IPS-18a (cell line): ENCODE results near the gene EHMT1.
A peak's percentile ranks its signal among the peaks of the same experiment; 100 is the strongest.

Source experiments
- H3K27ac ChIP-seq: one replicate; pipeline ENCODE4 v1.5.1; 2013; ENCODE audit warnings: low read length
- H3K27me3 ChIP-seq: one replicate; pipeline ENCODE4 v1.6.1; 2013; ENCODE audit warnings: mild to moderate bottlenecking, low read length; ENCODE audit not compliant: control insufficient read depth, insufficient read depth
- H3K36me3 ChIP-seq: one replicate; pipeline ENCODE4 v1.6.1; 2013; ENCODE audit warnings: low read depth, low read length; ENCODE audit not compliant: control insufficient read depth
- H3K4me1 ChIP-seq: one replicate; pipeline ENCODE4 v1.6.1; 2013; ENCODE audit warnings: low read depth, low read length; ENCODE audit not compliant: control insufficient read depth
- H3K4me3 ChIP-seq: one replicate; pipeline ENCODE4 v1.5.1; 2013; ENCODE audit warnings: low read length
- H3K9ac ChIP-seq: one replicate; pipeline ENCODE4 v1.6.1; 2013; ENCODE audit warnings: mild to moderate bottlenecking, low read length, moderate library complexity
- H3K9me3 ChIP-seq: one replicate; pipeline ENCODE4 v1.6.1; 2013; ENCODE audit warnings: low read depth, low read length; ENCODE audit not compliant: control insufficient read depth

Gene EHMT1

DNA sequence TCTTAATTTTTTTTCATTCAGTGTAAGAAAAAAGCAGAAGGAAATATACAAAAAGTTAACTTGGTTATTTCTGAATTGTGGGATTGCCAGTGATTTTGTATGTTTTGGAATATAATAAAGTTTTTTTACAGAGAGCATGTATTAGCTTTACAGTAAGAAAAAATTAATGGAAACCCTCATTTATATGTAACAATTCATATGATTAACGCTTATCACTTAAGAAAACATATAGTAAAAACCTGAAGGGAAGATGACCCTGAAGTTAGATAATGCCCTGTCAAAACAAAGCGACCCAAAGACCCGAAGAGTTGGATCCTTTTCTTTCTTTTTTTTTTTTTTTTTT lies 52.4 kb downstream of the EHMT1 start:
- Histone ChIP-seq H3K4me1 (peaks cover 53% of the 10 kb centered on the region), H3K27me3 (no peaks in the 10 kb centered on the region), H3K27ac (no peak overlapping the region)

DNA sequence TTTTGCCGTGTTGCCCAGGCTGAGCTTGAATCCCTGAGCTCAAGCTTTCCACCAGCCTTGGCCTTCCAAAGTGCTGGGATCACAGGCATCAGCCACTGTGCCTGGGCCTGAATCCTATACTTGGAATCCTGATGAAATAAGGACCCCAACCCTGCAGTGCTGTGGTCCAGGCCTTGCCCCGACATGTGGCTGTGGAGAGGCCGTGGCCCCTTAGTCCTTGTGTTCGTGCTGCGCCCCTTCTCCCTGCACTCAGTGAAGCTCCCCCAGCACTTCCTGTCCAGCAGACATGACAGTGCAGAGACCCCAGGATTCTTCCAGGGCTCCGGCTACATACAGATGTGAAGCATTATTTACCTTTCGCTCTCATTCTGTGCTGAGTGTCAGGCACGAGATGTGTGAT lies 52.9 kb downstream of the EHMT1 start:
- no peak overlapping the region for H3K9ac ChIP-seq
- H3K4me1 ChIP-seq: peaks cover 48% of the 10 kb centered on the region
- H3K27me3 ChIP-seq: no peaks in the 10 kb centered on the region
- no peak overlapping the region for H3K4me3 ChIP-seq
- no peak overlapping the region for H3K27ac ChIP-seq
- H3K36me3 ChIP-seq: no peaks in the 10 kb centered on the region
- H3K9me3 ChIP-seq: no peaks in the 10 kb centered on the region

More for the DNA sequence above, 52.4 kb downstream of the EHMT1 start:
- Histone ChIP-seq H3K9ac (no peak overlapping the region), H3K9me3 (no peaks in the 10 kb centered on the region), H3K36me3 (no peaks in the 10 kb centered on the region), H3K4me3 (no peak overlapping the region)

DNA sequence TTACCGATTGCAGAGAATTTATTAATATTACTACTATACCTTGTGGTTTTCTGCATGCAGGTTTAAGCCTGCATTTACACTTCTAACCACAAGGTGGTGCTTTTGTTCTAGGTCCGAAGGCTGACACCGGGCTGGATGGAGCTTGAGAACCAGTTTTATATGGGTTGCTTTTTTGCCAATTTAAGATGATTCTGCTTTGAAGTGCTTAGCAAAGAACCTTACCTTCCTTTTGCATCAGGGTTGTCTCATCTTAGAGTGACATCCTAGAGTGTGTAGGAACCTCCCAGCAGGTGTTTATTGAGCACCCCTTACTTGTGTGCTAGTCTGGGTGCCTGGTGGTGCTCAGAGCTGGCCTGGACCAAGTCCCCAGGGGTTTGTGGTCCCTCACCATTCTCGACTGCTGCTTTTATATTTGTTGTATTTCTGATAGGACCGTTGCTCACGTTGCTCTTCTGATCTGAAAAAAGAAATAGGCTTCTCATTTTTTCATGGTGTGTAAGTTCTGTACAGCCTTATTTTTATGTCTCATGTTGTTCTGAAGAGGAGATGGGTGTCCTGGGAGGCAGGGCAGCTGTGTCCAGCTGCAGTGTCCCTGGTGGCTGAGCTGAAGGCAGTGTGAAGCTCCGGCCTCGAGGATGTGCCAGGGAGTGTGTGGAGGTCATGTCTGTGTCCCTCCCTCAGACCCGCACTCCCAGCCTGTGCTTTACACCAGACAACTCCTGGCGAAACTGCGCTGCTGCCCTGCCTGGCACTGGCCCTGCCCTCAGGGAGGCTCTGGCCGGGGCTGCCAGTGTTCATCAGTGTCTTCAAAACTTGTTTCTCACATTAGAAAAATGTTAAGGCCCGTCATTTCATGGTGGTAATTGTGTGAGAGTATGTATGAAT lies 54.3 kb downstream of the EHMT1 start:
- Histone ChIP-seq H3K9me3 (no peaks in the 10 kb centered on the region), H3K9ac (no peak overlapping the region), H3K27ac (no peak overlapping the region), H3K27me3 (no peaks in the 10 kb centered on the region), H3K4me3 (no peak overlapping the region), H3K36me3 (no peaks in the 10 kb centered on the region), H3K4me1 (peaks cover 37% of the 10 kb centered on the region)

DNA sequence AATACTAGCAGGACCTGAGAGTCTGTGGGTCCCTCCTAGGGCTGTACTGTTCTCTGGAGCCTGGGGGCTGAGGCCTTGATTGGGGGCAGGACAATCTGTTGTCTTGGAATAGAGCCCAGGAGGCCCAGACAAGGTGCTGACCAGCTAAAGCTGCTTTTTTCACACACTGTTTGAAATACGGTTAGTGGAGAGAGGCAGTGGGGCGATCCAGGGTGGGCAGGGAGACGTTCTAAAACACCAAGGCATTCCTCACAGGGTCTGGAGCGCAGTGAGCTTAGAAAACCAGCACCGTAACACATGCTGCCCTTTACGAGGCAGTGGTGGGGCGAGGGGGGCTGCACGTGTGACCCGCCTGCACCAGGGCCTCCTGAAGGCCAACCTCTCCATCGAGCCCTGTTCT lies 55.1 kb downstream of the EHMT1 start:
- H3K4me1 ChIP-seq: peaks cover 34% of the 10 kb centered on the region
- H3K27me3 ChIP-seq: no peaks in the 10 kb centered on the region
- peak overlapping the region; percentile 38 for H3K9ac ChIP-seq
- H3K36me3 ChIP-seq: no peaks in the 10 kb centered on the region
- peak overlapping the region; percentile 48 for H3K27ac ChIP-seq
- no peaks in the 10 kb centered on the region for H3K9me3 ChIP-seq
- no peak overlapping the region for H3K4me3 ChIP-seq

DNA sequence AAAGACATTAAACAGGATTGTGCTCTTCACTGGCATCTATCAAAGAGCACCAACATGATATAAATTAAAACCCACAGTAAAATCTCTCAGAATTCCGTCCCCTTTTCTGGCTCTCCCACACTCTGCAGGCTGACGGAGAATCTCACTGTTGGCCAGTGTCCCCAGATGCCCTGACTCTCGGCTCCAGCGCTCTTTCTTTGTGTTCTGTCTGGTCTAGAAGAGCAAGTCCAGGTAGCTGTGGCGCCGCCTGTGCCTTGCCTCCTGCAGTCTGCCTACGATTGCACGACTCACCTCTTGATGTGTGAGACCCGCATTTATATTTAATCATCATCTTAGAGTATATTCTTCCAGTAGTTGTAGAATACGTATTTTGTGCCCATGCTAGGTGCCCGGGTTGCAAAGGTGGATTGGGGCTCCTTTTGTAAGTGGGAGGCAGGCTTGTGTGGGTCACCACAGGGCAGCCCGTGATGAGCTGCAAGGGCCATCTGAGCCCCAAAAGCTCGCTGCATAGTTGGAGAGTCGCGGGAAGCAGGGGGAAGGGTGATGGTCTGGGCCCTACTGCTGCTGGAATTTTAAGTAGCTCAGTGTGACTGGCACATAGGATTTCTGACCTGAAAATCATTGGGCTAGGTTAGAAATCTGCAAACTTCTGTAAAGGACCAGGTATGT lies 55.6 kb downstream of the EHMT1 start:
- Histone ChIP-seq H3K27ac (peak overlapping the region; percentile 48), H3K4me1 (peaks cover 38% of the 10 kb centered on the region), H3K27me3 (no peaks in the 10 kb centered on the region), H3K36me3 (no peaks in the 10 kb centered on the region), H3K9me3 (no peaks in the 10 kb centered on the region), H3K9ac (peak overlapping the region; percentile 38), H3K4me3 (peak overlapping the region; percentile 19)

DNA sequence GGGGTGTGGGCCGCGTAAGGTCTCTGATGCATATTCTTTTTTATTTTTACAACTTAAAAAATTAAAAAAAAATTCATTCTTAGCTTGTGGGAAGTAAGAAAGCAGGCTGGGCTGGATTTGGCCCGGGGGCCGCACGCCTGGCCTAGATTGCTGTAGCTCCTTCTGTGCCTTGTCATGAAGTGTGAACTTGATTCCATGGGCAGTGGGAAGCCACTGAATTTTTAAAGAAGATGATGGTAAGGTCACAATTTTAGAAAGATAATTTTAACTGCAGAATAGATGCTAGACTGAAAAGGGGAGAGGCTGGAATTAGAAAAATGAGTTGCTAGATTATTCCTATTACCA lies 56.1 kb downstream of the EHMT1 start:
- no peaks in the 10 kb centered on the region for H3K9me3 ChIP-seq
- H3K36me3 ChIP-seq: no peaks in the 10 kb centered on the region
- no peak overlapping the region for H3K4me3 ChIP-seq
- peaks cover 43% of the 10 kb centered on the region for H3K4me1 ChIP-seq
- no peaks in the 10 kb centered on the region for H3K27me3 ChIP-seq
- H3K27ac ChIP-seq: no peak overlapping the region
- H3K9ac ChIP-seq: no peak overlapping the region

DNA sequence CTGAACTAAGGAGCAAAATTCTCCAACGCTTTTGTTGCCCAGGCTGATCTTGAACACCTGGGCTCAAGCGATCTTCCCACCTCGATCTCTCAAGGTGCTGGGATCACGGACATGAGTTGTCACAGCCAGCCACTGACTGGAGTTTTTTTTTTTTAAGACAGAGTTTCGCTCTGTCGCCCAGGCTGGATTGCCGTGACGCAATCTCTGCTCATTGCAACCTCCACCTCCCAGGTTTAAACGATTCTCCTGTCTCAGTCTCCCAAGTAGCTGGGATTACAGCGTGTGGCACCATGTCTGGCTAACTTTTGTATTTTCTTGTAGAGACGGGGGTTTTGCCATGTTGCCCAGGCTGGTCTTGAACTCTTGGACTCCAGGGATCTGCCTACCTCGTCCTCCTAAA lies 58.2 kb downstream of the EHMT1 start:
- Histone ChIP-seq H3K36me3 (no peaks in the 10 kb centered on the region), H3K9ac (no peak overlapping the region), H3K27ac (peak overlapping the region; percentile 4), H3K4me3 (no peak overlapping the region), H3K27me3 (no peaks in the 10 kb centered on the region), H3K9me3 (no peaks in the 10 kb centered on the region), H3K4me1 (peaks cover 53% of the 10 kb centered on the region)

DNA sequence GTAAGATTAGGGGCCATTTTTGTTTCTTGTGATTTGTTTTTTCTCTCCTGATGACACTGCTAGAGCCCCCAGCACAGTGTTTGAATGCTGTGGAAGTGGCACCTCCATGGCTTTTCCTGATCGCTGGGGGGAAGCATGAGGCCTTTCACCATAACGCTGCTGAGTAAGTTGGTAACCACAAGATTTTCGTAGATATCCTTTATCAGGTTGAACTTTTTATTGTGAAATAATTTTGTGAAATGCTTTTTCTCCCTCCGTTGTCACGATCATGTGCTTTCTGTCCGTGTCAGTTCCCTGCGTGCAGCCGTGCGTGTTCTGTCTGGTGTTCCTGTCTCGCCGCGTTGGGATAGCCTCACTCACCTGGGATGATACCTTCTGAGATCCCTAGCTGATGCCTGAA lies 59.4 kb downstream of the EHMT1 start:
- peaks cover 61% of the 10 kb centered on the region for H3K4me1 ChIP-seq
- H3K27me3 ChIP-seq: no peaks in the 10 kb centered on the region
- no peak overlapping the region for H3K9ac ChIP-seq
- no peaks in the 10 kb centered on the region for H3K36me3 ChIP-seq
- no peak overlapping the region for H3K4me3 ChIP-seq
- no peak overlapping the region for H3K27ac ChIP-seq
- no peaks in the 10 kb centered on the region for H3K9me3 ChIP-seq

DNA sequence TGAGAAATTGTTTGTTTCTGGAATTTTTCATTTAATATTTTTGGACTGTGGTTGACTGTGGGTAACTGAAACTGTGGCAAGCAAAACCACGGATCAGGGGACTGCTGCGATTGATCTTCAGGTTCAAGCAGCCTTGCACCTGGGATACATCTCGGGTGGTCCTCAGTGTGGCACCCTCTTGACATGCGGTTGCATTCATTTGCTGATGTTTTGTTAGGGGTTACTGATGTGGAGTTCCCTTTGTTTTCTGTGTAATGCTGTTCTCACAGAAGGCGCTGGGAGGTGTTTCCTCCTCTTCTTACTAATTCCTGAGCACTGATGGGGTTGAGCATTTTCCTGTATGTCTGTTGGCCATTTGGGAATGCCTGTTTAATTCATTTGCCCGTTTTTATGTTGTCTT lies 60.4 kb downstream of the EHMT1 start:
- Histone ChIP-seq H3K9me3 (no peaks in the 10 kb centered on the region), H3K4me1 (peaks cover 56% of the 10 kb centered on the region), H3K27me3 (no peaks in the 10 kb centered on the region), H3K27ac (no peak overlapping the region), H3K36me3 (no peaks in the 10 kb centered on the region), H3K4me3 (peak overlapping the region; percentile 22), H3K9ac (no peak overlapping the region)

DNA sequence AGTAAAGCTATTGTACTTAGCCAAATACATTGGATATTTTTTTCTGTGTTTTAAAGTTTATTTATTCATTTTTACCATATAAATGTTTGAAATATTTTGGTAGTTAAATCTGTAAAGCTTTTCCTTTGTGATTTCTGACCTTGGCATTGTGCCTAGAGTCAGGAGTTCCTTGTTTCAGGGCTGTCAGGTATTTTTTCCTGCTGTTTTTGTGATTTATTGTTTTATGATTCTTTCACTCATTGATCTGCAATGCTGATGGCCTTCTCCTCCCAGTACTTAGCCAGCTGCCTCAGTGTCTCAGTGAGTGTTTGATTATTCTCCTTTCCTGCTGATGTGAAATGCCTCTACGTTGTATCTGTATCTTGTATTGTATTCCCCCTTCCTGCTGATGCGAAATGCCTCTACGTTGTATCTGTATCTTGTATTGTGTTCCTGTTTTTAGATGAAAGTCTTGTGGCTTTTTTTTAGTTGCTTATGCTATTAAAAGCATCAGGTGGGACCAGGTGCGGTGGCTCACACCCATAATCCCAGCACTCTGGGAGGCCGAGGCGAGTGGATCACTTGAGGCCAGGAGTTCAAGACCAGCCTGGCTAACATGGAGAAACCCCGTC lies 61.0 kb downstream of the EHMT1 start:
- no peak overlapping the region for H3K9ac ChIP-seq
- peak overlapping the region; percentile 22 for H3K4me3 ChIP-seq
- no peaks in the 10 kb centered on the region for H3K9me3 ChIP-seq
- H3K4me1 ChIP-seq: peaks cover 57% of the 10 kb centered on the region
- no peak overlapping the region for H3K27ac ChIP-seq
- H3K27me3 ChIP-seq: no peaks in the 10 kb centered on the region
- H3K36me3 ChIP-seq: no peaks in the 10 kb centered on the region

DNA sequence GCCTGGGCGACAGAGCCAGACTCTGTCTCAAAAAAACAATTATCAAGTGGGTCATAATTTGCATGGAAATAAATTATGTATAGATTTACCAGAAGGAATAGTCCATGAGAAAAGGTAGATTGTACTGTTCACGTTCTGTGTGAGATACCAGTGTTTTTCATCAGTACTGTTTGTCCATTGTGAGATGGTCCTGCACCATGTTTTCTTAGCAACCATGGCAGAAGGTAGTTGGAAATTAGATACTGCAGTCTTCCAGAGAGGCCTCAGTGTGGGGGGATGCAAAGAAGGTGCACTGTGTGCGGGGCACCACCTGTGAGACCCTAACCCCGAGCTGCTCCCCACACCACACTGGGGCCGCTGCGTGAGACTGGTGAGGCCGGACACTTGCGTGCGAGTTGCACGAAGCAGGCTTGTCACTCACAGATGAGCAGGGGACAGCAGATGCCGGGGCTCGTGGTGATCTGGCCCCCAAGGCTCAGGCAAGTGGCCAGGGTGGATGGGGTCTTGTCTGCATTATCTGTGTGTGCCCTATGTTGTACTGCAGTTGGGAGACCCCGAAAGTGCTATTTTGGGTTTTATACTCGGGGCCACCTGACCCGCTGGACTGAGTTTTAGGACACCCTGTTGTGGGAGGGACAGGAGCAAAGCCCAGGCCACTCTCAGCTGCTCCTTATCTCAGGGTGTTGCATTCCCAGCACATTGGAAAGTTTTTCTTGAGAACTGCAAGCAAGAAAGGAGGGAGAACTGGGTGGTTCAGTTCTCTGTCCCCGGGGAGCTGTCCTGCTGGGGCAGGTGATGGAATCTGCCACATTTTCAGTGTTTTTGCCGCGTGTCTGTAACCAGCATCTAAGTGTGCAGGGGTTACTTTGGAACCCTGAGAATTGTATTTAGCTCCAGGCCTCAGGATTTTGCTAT lies 61.9 kb downstream of the EHMT1 start:
- H3K9me3 ChIP-seq: no peaks in the 10 kb centered on the region
- no peak overlapping the region for H3K27ac ChIP-seq
- peaks cover 54% of the 10 kb centered on the region for H3K4me1 ChIP-seq
- H3K4me3 ChIP-seq: no peak overlapping the region
- no peaks in the 10 kb centered on the region for H3K27me3 ChIP-seq
- no peaks in the 10 kb centered on the region for H3K36me3 ChIP-seq
- H3K9ac ChIP-seq: peak overlapping the region; percentile 28
